Karpas-422 (cell line): ENCODE data around the gene RETREG2. TPM values are rescaled to one million over a fixed set of nuclear protein-coding genes. Genes with fewer than 3 reads are reported as not detected.
A peak's percentile ranks its signal among the peaks of the same experiment; 100 is the strongest.

Source experiments
- DNase-seq: peaks from one replicate; pipeline ENCODE4 v3.0.0-alpha.2; 2015
- H2AFZ ChIP-seq: fragments of 200-600 bp; sonication (generic); 2 replicates; pipeline ENCODE4 v1.6.1; 2014; ENCODE audit warnings: antibody characterized with exemption, low read length, mixed read lengths
- H3K27ac ChIP-seq: fragments of 200-600 bp; sonication (generic); 2 replicates; pipeline ENCODE4 v1.5.1; 2014; ENCODE audit warnings: mild to moderate bottlenecking, low read length, moderate library complexity
- H3K27me3 ChIP-seq: fragments of 200-600 bp; sonication (generic); 2 replicates; pipeline ENCODE4 v1.6.1; 2014; ENCODE audit warnings: low read length, mixed read lengths
- H3K36me3 ChIP-seq: fragments of 200-600 bp; sonication (generic); 2 replicates; pipeline ENCODE4 v1.6.1; 2014; ENCODE audit warnings: low read length, mixed read lengths; ENCODE audit not compliant: insufficient read depth
- H3K4me1 ChIP-seq: fragments of 200-600 bp; sonication (generic); 2 replicates; pipeline ENCODE4 v1.6.1; 2014; ENCODE audit warnings: mild to moderate bottlenecking, low read length, mixed read lengths
- H3K4me2 ChIP-seq: fragments of 200-600 bp; sonication (generic); 2 replicates; pipeline ENCODE4 v1.6.1; 2014; ENCODE audit warnings: low read length, low read depth, mild to moderate bottlenecking; ENCODE audit not compliant: poor library complexity, severe bottlenecking
- H3K4me3 ChIP-seq: fragments of 200-600 bp; sonication (generic); 2 replicates; pipeline ENCODE4 v1.5.1; 2014; ENCODE audit warnings: mild to moderate bottlenecking, antibody characterized with exemption, low read length, mixed read lengths
- H3K79me2 ChIP-seq: fragments of 200-600 bp; sonication (generic); 2 replicates; pipeline ENCODE4 v1.6.1; 2014; ENCODE audit warnings: mild to moderate bottlenecking, low read length, mixed read lengths
- H3K9ac ChIP-seq: fragments of 200-600 bp; sonication (generic); 2 replicates; pipeline ENCODE4 v1.6.0; 2014; ENCODE audit warnings: low read length
- H3K9me2 ChIP-seq: fragments of 200-600 bp; sonication (generic), shearing (Covaris generic); replicated peaks from 2 replicates; pipeline ENCODE4 v1.6.0; 2014; ENCODE audit warnings: mild to moderate bottlenecking, low read length, moderate library complexity; ENCODE audit not compliant: insufficient read depth
- H3K9me3 ChIP-seq: fragments of 300-700, 200-600 bp; sonication (generic); 2 replicates; pipeline ENCODE4 v1.6.1; 2014; ENCODE audit warnings: low read length, mixed read lengths
- H4K20me1 ChIP-seq: fragments of 200-600 bp; sonication (generic); 2 replicates; pipeline ENCODE4 v1.6.1; 2014; ENCODE audit warnings: mild to moderate bottlenecking, antibody characterized with exemption, low read length, low read depth; ENCODE audit not compliant: insufficient read depth
- total RNA-seq: library from RNA; depleted of rRNA; stranded (reverse); fragments of >200 nt; shearing (Covaris generic); gene quantifications from 2 replicates; pipeline ENCODE4 v1.2.3, GENCODE V29; 2014; ENCODE audit warnings: low replicate concordance

The RETREG2 gene
- total RNA-seq, 1 experiment from 2014 or later: 61.1 TPM

DNA sequence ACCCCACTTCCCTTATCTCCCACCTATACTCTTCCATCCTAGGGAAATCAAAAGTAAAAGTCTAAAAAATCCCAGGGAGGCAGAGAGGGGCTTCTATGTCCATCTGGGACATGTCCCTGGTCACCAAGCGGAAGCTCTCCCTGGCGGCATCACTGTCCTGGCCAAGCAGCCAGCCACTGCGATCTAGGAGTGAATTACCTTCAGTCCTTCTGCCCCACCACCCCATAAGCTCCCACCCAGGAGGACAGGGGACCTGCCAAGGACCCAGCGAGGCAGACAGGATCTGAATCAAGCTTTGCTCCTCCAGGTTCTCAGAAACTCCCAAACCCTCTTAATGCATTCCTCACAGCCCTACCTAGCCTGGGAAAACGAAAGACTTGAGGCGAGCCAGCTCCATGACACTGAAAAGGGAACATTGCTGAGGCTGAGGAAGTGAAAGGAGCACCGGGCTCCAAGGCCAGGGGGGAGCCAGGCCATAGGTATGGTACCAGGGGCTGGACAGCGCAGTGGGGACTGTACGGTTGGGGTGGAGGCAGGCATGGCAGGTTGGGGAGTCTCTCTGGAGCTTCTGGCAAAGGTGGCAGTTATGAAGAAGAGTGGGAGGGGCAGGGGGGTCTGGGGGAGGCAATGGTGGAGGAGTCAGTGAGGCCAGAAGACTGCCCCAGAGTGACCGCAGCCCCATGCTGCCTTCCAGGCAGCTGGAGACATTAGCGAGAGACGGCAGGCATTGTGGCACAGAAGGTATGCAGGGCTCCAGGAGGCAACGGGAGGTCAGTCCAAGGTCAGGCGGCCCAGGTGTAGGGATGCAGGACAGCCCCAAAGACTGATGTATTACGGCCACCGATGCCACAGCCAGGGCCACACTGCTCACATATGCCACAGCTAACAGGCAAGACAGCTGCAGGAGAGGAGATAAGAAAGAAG lies 5.6 kb upstream of the RETREG2 start:
- no peaks in the 10 kb centered on the region for H3K27me3 ChIP-seq
- peaks cover 8% of the 10 kb centered on the region; the same call in 1 of the 2 replicates for H3K36me3 ChIP-seq
- no peak overlapping the region for H3K27ac ChIP-seq
- no peak overlapping the region for H3K4me3 ChIP-seq
- H3K9ac ChIP-seq: no peak overlapping the region
- peaks cover 12% of the 10 kb centered on the region for H3K4me1 ChIP-seq
- peak; percentile 21 for DNase-seq
- H3K9me3 ChIP-seq: no peaks in the 10 kb centered on the region
- no peak overlapping the region for H3K4me2 ChIP-seq
- no peaks in the 10 kb centered on the region for H3K9me2 ChIP-seq
- H3K79me2 ChIP-seq: peaks cover 22% of the 10 kb centered on the region
- H2AFZ ChIP-seq: no peak overlapping the region
- H4K20me1 ChIP-seq: no peaks in the 10 kb centered on the region

GRCh38 chr2:219173176-219173575 lies 4.9 kb upstream of the RETREG2 start:
- no peak overlapping the region for H3K9ac ChIP-seq
- peaks cover 13% of the 10 kb centered on the region for H3K4me1 ChIP-seq
- H3K4me2 ChIP-seq: no peak overlapping the region

GRCh38 chr2:219174146-219174545 lies 3.9 kb upstream of the RETREG2 start:
- H3K27ac ChIP-seq: no peak overlapping the region
- H3K9me3 ChIP-seq: no peaks in the 10 kb centered on the region
- H3K9ac ChIP-seq: no peak overlapping the region
- no peak overlapping the region for H2AFZ ChIP-seq
- peaks cover 17% of the 10 kb centered on the region for H3K4me1 ChIP-seq
- H3K36me3 ChIP-seq: peaks cover 8% of the 10 kb centered on the region; the same call in 1 of the 2 replicates
- peaks cover 29% of the 10 kb centered on the region for H3K79me2 ChIP-seq
- no peak overlapping the region for H3K4me3 ChIP-seq
- no peaks in the 10 kb centered on the region for H3K9me2 ChIP-seq
- no peaks in the 10 kb centered on the region for H3K27me3 ChIP-seq
- DNase-seq: no peak
- H3K4me2 ChIP-seq: no peak overlapping the region
- H4K20me1 ChIP-seq: no peaks in the 10 kb centered on the region

More at GRCh38 chr2:219173176-219173575, 4.9 kb upstream of the RETREG2 start:
- H3K27ac ChIP-seq: no peak overlapping the region
- peaks cover 22% of the 10 kb centered on the region for H3K79me2 ChIP-seq
- H3K9me2 ChIP-seq: no peaks in the 10 kb centered on the region
- peaks cover 8% of the 10 kb centered on the region; the same call in 1 of the 2 replicates for H3K36me3 ChIP-seq
- no peaks in the 10 kb centered on the region for H3K9me3 ChIP-seq
- no peak overlapping the region for H2AFZ ChIP-seq
- H4K20me1 ChIP-seq: no peaks in the 10 kb centered on the region
- no peak for DNase-seq
- H3K27me3 ChIP-seq: no peaks in the 10 kb centered on the region
- H3K4me3 ChIP-seq: no peak overlapping the region

GRCh38 chr2:219174801-219175200 lies 3.3 kb upstream of the RETREG2 start:
- Histone ChIP-seq H3K27me3 (no peaks in the 10 kb centered on the region), H3K9me3 (no peaks in the 10 kb centered on the region), H3K4me1 (peaks cover 22% of the 10 kb centered on the region), H3K79me2 (peaks cover 35% of the 10 kb centered on the region), H2AFZ (no peak overlapping the region), H3K4me2 (no peak overlapping the region), H4K20me1 (no peaks in the 10 kb centered on the region), H3K36me3 (peaks cover 8% of the 10 kb centered on the region; the same call in 1 of the 2 replicates), H3K4me3 (no peak overlapping the region), H3K9me2 (no peaks in the 10 kb centered on the region), H3K27ac (no peak overlapping the region), H3K9ac (peak overlapping the region; percentile 12; the same call in 1 of the 2 replicates)
- peak; percentile 32 for DNase-seq

GRCh38 chr2:219175486-219175885 lies 2.6 kb upstream of the RETREG2 start:
- Histone ChIP-seq H3K36me3 (peaks cover 13% of the 10 kb centered on the region; the same call in 1 of the 2 replicates), H3K79me2 (peaks cover 39% of the 10 kb centered on the region), H3K9me2 (no peaks in the 10 kb centered on the region), H4K20me1 (no peaks in the 10 kb centered on the region), H3K9ac (peak overlapping the region; percentile 98), H2AFZ (no peak overlapping the region), H3K9me3 (no peaks in the 10 kb centered on the region), H3K27me3 (no peaks in the 10 kb centered on the region), H3K4me1 (peaks cover 22% of the 10 kb centered on the region), H3K4me2 (peak overlapping the region; percentile 92), H3K4me3 (peak overlapping the region; percentile 81), H3K27ac (peak overlapping the region; percentile 88)
- no peak for DNase-seq

DNA sequence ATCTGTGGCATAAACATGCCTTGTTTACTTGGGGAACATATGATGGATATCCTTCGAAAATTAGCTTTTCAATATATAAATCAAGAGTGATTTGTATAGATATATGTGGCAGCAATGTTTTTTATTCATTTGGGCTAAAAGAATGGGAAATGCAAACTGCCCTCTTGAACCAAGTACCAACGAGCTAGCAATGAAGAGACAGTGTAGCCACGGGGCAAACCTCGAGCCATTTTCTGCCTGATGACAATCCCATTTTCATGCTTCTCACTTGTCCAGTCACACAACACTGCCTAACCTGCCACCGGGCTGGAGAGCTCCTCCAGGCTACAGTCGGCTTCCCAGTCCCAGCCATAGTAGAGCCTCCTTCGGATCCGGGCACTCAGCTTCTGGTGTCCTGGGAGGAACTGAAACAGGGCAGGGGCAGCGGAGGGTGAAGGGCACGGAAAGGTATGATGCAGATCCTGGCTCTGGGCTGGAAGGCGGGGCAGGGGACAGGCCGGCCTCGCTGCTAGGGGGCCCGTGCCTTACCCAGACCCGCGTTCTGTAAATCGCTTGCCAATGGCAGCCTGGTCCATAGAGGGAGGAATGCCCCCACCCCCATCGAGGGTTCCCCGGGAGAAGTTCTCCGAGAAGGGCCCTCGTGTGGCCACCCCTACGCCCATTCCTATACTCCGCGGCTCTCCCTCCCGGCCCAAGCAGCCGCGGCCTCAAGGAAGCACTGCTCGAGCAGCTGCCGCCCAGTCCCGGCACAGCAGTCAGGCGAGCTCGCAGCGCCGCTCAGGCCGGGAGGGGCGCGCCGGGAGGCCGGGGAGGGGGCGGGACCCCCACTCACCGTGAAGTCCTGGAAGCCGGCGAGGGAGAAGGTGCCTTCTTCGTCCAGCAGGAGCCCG lies 1.9 kb upstream of the RETREG2 start:
- Histone ChIP-seq H3K4me3 (peak overlapping the region; percentile 81), H4K20me1 (no peaks in the 10 kb centered on the region), H3K27ac (peak overlapping the region; percentile 88), H3K27me3 (no peaks in the 10 kb centered on the region), H3K4me1 (peaks cover 22% of the 10 kb centered on the region), H3K36me3 (peaks cover 17% of the 10 kb centered on the region; the same call in 1 of the 2 replicates), H3K4me2 (peak overlapping the region; percentile 92), H3K79me2 (peaks cover 39% of the 10 kb centered on the region), H3K9me2 (no peaks in the 10 kb centered on the region), H2AFZ (peak overlapping the region; percentile 54; the same call in 1 of the 2 replicates), H3K9me3 (no peaks in the 10 kb centered on the region), H3K9ac (peak overlapping the region; percentile 98)
- peak; percentile 84 for DNase-seq

DNA sequence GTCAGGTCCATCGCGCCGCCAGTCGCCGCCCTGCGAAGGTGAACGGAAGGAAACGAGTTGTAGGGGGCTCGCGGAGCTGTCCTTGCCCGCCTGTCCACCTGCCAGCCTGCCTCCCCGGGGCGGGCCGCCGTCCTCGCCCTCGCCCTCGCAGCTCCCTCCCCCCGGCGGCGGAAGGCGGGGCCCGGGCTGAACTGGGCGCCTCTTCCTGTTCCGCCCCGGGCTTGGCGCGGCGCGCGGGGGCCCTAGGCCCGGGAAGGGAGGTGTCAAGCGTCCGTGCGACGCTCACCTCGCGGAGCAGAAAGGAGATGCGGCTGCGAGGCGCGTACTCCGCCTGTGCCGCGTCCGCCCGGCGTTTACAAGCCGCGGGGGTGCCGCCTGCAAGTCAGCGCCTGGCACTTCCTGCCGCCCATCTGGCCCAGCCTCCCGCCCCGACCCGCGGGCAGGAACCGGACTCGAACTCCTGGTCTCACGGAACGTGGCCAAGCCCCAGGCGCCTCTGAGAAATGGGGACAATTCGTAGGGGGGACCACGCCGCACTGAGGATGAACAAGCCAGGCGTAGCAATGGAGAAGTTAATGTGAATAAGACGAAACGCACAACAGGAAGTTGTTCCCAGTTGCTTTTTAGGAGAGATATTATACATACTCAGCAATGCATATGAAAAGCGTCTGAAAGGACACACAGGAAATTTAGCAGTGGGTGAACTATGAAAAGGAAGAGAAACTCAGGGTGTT lies 1.1 kb upstream of the RETREG2 start, which contains the start of gene CNPPD1:
Gene CNPPD1 (minus strand): TSS at position 108 of the 734 bp plus-strand sequence. CDS start 97 bp downstream, at position 11.
- Histone ChIP-seq H3K4me3 (peak within 1 kb of the TSS; percentile 81), H3K27ac (peak within 1 kb of the TSS; percentile 88), H3K9me2 (no peaks in the 10 kb centered on the region), H3K79me2 (peaks cover 39% of the 10 kb centered on the region), H3K4me2 (peak within 1 kb of the TSS; percentile 92), H3K9me3 (no peaks in the 10 kb centered on the region), H3K4me1 (peaks cover 22% of the 10 kb centered on the region), H2AFZ (peak within 1 kb of the TSS; percentile 54; the same call in 1 of the 2 replicates), H3K9ac (peak within 1 kb of the TSS; percentile 98), H4K20me1 (no peaks in the 10 kb centered on the region), H3K36me3 (peaks cover 25% of the 10 kb centered on the region; the same call in 1 of the 2 replicates), H3K27me3 (no peaks in the 10 kb centered on the region)
- peak; percentile 94 for DNase-seq
